Measurements from ENCODE around the gene GLS.

DNA sequence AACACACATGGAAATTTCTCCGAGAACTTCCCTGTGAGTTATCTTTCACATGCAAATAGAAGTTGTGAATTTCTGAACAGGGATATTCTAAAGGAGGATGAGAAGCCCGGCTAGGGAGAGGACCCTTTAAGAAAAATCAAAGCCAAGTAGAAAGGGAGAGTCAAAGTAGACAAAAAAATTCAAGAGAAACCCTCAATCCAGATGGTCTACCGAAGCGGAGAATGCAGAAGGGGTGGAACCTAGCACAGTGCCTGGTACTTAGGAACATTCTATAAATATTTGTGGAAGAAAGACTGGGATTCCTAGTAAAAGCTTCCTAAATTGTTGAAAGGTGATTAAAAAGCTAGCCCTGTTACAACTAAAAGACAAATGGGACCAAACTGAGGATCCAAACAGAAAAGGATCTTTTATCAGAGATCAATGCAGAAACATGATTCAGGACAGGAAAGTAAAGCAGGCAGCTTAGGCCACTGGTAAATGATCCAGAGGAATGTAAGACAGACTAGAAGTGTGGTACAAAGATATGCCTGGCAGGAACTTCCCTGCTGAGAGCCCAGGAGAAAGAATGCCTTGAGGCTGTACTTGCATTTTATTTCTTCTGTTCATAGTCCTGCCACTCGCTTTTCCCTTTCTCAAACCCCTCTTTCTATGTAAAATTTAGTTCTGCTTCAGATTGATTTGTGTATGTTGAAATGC lies 19.5 kb upstream of the GLS start:
- no peak for TF ChIP-seq POLR2A (IDR thresholded peaks at IDR 0.05)
- TF ChIP-seq, protein P1, sequence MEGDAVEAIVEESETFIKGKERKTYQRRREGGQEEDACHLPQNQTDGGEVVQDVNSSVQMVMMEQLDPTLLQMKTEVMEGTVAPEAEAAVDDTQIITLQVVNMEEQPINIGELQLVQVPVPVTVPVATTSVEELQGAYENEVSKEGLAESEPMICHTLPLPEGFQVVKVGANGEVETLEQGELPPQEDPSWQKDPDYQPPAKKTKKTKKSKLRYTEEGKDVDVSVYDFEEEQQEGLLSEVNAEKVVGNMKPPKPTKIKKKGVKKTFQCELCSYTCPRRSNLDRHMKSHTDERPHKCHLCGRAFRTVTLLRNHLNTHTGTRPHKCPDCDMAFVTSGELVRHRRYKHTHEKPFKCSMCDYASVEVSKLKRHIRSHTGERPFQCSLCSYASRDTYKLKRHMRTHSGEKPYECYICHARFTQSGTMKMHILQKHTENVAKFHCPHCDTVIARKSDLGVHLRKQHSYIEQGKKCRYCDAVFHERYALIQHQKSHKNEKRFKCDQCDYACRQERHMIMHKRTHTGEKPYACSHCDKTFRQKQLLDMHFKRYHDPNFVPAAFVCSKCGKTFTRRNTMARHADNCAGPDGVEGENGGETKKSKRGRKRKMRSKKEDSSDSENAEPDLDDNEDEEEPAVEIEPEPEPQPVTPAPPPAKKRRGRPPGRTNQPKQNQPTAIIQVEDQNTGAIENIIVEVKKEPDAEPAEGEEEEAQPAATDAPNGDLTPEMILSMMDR (IDR thresholded peaks at IDR 0.05): no peak
